ENCODE results near the gene PEDS1. TPM values are rescaled to one million over a fixed set of nuclear protein-coding genes. Genes with fewer than 3 reads are reported as not detected.
"Not testable (repeated sequence)": the region's sequence is repeated elsewhere in the genome, so short reads cannot be mapped to it uniquely, and the experiment has no call there.

PEDS1 gene
- total RNA-seq, 1 experiment from 2014 or later = 35.6 TPM

- ATAC-seq (peak; percentile 55), DNase-seq (ENCODE audit: low spot score) (peak; percentile 36)
- Mint-ChIP-seq H3K27ac (peak overlapping the region; percentile 9; the same call in 1 of the 2 replicates), H3K4me3 (no peak overlapping the region), H3K4me1 (peaks cover 29% of the 10 kb centered on the region), H3K27me3 (ENCODE audit: low read depth) (no peaks in the 10 kb centered on the region), H3K36me3 (peaks cover 26% of the 10 kb centered on the region), H3K9me3 (no peaks in the 10 kb centered on the region)
- ChIA-PET CTCF (interaction anchor here (0.5 to 3.4 kb wide), 9 partner anchors 10 to 602 kb away, joined by 3 to 18 read pairs (median 6); partner anchors contain the start of gene PEDS1), POLR2A (interaction anchor here (0.7 to 1.1 kb wide), 2 partner anchors 18 to 31 kb away, joined by 3 read pairs; no protein-coding TSS in a partner anchor)
- TF ChIP-seq NR3C1 (CRISPR knock-in tag; conservative IDR thresholded peaks at IDR 0.05; ENCODE audit: low read depth) = no peak
These were observed 14.8 kb downstream of the PEDS1 start for GRCh38 chr20:50138479-50139393.

GRCh38 chr20:50138120-50138478 lies 15.4 kb downstream of the PEDS1 start:
- no peak for ATAC-seq
- Mint-ChIP-seq H3K4me3 (no peak overlapping the region), H3K36me3 (peaks cover 26% of the 10 kb centered on the region), H3K27ac (no peak overlapping the region), H3K27me3 (ENCODE audit: low read depth) (no peaks in the 10 kb centered on the region; the same call in 1 of the 2 replicates), H3K4me1 (peaks cover 25% of the 10 kb centered on the region), H3K9me3 (no peaks in the 10 kb centered on the region)
- DNase-seq (ENCODE audit: low spot score) = no peak
- ChIA-PET CTCF (interaction anchor here (0.5 to 3.4 kb wide), 5 partner anchors 16 to 67 kb away, joined by 3 to 18 read pairs (median 8); partner anchors contain the start of gene PEDS1), POLR2A (no interaction called here)
- TF ChIP-seq USF2 (CRISPR knock-in tag; IDR thresholded peaks at IDR 0.05) = no peak
- no peak for TF ChIP-seq ETV6 (CRISPR knock-in tag; IDR thresholded peaks at IDR 0.05)
- no peak for TF ChIP-seq E2F4 (CRISPR knock-in tag; IDR thresholded peaks at IDR 0.05; ENCODE audit: borderline replicate concordance, low read depth)
- TF ChIP-seq ZNF532 (CRISPR knock-in tag; IDR thresholded peaks at IDR 0.05; ENCODE audit: borderline replicate concordance) = no peak
- peak; percentile 95 for TF ChIP-seq GABPB1 (CRISPR knock-in tag; IDR thresholded peaks at IDR 0.05)

- peaks cover 24% of the 10 kb centered on the region for H3K36me3 Mint-ChIP-seq
- DNase-seq (ENCODE audit: low spot score); H3K4me3 Mint-ChIP-seq; H3K9me3 Mint-ChIP-seq; POLR2A ChIA-PET; ATAC-seq; H3K27me3 Mint-ChIP-seq (ENCODE audit: low read depth); H3K27ac Mint-ChIP-seq: not testable (repeated sequence)
- CTCF ChIA-PET = interaction anchor here (1.0 to 3.1 kb wide), 4 partner anchors 16 to 66 kb away, joined by 4 to 15 read pairs (median 7); partner anchors contain the start of gene PEDS1
- H3K4me1 Mint-ChIP-seq = peaks cover 21% of the 10 kb centered on the region
These were observed 15.8 kb downstream of the PEDS1 start for GRCh38 chr20:50137702-50138101.

- Mint-ChIP-seq H3K9me3 (no peaks in the 10 kb centered on the region), H3K36me3 (peaks cover 26% of the 10 kb centered on the region), H3K4me3 (no peak overlapping the region), H3K4me1 (peaks cover 16% of the 10 kb centered on the region), H3K27ac (0 out of 2 replicates have a peak overlapping the region, but pooled peaks have one; percentile 24), H3K27me3 (ENCODE audit: low read depth) (no peaks in the 10 kb centered on the region; the same call in 1 of the 2 replicates)
- POLR2A ChIA-PET = no interaction called here
- ATAC-seq (no peak), DNase-seq (ENCODE audit: low spot score) (no peak)
- TF ChIP-seq ZNF416 (CRISPR knock-in tag; IDR thresholded peaks at IDR 0.05) (no peak), JUN (CRISPR knock-in tag; IDR thresholded peaks at IDR 0.05) (no peak), GTF2I (CRISPR knock-in tag; conservative IDR thresholded peaks at IDR 0.05) (no peak), ESRRA (CRISPR knock-in tag; IDR thresholded peaks at IDR 0.05; ENCODE audit: borderline replicate concordance) (no peak), SMAD4 (CRISPR knock-in tag; IDR thresholded peaks at IDR 0.05) (no peak)
- CTCF ChIA-PET = interaction anchor here (1.0 to 3.1 kb wide), 3 partner anchors 16 to 21 kb away, joined by 4 to 15 read pairs (median 8); partner anchors contain the start of gene PEDS1
These were observed 16.5 kb downstream of the PEDS1 start for GRCh38 chr20:50136822-50137599.

GRCh38 chr20:50135157-50135556 lies 18.4 kb downstream of the PEDS1 start:
- Mint-ChIP-seq H3K36me3 (peaks cover 30% of the 10 kb centered on the region), H3K4me1 (peaks cover 13% of the 10 kb centered on the region)
- H3K27me3 Mint-ChIP-seq (ENCODE audit: low read depth); DNase-seq (ENCODE audit: low spot score); H3K4me3 Mint-ChIP-seq; POLR2A ChIA-PET; ATAC-seq; H3K9me3 Mint-ChIP-seq; H3K27ac Mint-ChIP-seq: not testable (repeated sequence)
- CTCF ChIA-PET = interaction anchor here (1.0 to 2.3 kb wide), 3 partner anchors 14 to 44 kb away, joined by 3 to 23 read pairs (median 17); partner anchors contain the start of gene PEDS1
